ENCODE results near the gene VWA8.
"Not testable (repeated sequence)": the region's sequence is repeated elsewhere in the genome, so short reads cannot be mapped to it uniquely, and the experiment has no call there.

Gene VWA8

DNA sequence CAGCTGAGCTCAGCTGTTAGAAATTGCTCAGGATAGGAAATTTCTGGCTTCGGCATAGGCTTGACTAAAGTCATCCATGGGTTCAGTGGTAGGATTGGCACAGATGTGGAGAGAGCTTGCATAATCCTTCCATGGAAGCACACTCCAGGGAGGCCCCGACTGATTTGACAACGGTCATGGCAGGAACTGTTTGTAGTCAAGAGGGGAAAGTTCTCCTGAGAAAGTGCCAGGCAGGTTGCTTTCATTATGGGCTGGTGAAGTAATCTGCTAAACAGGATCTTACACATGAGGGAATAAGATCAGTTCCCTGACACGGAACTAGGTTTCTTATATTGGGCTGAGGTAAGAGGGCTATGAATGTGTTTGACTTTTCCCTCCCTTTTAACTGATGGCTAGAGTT, 383.5 kb downstream of the VWA8 start:
- Histone ChIP-seq H3K4me1 (ENCODE audit: insufficient read depth, poor library complexity, severe bottlenecking) (no peaks in the 10 kb centered on the region), H3K27me3 (ENCODE audit: insufficient read depth, poor library complexity, severe bottlenecking) (no peaks in the 10 kb centered on the region), H3K4me3 (ENCODE audit: severe bottlenecking) (no peak overlapping the region), H3K36me3 (ENCODE audit: low read depth) (peaks cover 2% of the 10 kb centered on the region; the same call in 1 of the 2 replicates), H3K9me3 (ENCODE audit: severe bottlenecking) (no peaks in the 10 kb centered on the region), H3K27ac (ENCODE audit: poor library complexity, severe bottlenecking) (no peak overlapping the region)
- ATAC-seq (ENCODE audit: low read depth) = no peak
- DNase-seq (ENCODE audit: low spot score) = no peak
- TF ChIP-seq, protein P1, sequence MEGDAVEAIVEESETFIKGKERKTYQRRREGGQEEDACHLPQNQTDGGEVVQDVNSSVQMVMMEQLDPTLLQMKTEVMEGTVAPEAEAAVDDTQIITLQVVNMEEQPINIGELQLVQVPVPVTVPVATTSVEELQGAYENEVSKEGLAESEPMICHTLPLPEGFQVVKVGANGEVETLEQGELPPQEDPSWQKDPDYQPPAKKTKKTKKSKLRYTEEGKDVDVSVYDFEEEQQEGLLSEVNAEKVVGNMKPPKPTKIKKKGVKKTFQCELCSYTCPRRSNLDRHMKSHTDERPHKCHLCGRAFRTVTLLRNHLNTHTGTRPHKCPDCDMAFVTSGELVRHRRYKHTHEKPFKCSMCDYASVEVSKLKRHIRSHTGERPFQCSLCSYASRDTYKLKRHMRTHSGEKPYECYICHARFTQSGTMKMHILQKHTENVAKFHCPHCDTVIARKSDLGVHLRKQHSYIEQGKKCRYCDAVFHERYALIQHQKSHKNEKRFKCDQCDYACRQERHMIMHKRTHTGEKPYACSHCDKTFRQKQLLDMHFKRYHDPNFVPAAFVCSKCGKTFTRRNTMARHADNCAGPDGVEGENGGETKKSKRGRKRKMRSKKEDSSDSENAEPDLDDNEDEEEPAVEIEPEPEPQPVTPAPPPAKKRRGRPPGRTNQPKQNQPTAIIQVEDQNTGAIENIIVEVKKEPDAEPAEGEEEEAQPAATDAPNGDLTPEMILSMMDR (IDR thresholded peaks at IDR 0.05; ENCODE audit: poor library complexity, severe bottlenecking) = no peak

DNA sequence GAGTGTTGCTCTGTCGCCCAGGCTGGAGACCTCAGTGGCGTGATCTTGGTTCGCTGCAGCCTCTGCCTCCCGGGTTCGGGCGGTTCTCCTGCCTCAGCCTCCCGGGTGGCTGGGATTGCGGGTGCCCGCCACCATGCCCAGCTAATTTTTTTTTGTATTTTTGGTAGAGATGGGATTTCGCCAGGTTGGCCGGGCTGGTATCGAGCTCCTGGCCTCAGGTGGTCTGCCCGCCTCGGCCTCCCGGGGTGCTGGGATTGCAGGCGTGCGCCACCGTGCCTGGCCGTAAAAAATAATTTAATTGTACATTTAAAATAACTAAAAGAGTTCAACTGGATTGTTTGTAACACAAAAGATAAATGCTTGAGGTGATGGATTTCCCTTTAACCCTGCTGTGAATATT, 387.3 kb downstream of the VWA8 start:
- H3K4me1 ChIP-seq (ENCODE audit: insufficient read depth, poor library complexity, severe bottlenecking); DNase-seq (ENCODE audit: low spot score); H3K4me3 ChIP-seq (ENCODE audit: severe bottlenecking); H3K27me3 ChIP-seq (ENCODE audit: insufficient read depth, poor library complexity, severe bottlenecking); H3K36me3 ChIP-seq (ENCODE audit: low read depth); H3K9me3 ChIP-seq (ENCODE audit: severe bottlenecking); H3K27ac ChIP-seq (ENCODE audit: poor library complexity, severe bottlenecking); ATAC-seq (ENCODE audit: low read depth): not testable (repeated sequence)

DNA sequence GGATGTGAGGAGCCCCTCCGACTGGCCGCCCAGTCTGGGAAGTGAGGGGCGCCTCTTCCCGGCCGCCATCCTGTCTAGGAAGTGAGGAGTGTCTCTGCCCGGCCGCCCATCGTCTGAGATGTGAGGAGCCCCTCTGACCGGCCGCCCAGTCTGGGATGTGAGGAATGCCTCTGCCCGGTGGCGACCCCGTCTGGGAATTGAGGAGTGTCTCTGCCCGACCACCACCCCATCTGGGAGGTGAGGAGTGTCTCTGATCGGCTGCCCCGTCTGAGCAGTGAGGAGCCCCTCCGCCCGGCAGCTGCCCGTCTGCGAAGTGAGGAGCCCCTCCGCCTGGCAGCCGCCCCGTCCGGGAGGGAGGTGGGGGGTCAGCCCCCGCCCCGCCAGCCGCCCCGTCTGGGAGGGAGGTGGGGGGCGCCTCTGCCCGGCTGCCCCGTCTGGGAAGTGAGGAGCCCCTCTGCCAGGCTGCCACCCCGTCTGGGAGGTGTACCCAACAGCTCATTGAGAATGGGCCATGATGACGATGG, 389.0 kb downstream of the VWA8 start:
- H3K27ac ChIP-seq (ENCODE audit: poor library complexity, severe bottlenecking); ATAC-seq (ENCODE audit: low read depth): not testable (repeated sequence)

DNA sequence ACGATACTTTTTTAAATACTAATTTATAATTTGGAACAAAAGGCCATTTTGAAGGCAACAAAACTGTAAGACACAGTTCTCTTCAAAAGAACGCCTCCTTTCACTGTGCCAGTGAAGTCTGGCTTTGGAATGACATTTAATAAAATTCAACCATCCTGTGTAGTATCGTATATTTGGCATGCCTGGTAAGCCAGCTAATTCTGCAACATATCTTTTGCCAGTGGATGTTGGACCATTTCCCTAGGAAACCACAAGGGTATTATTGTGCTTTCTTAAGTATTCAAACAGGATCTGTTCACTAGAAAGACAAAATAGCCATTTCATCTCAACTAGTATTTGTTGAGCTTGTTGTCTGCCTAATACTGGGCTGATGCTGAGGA, 391.9 kb downstream of the VWA8 start:
- no peak for ATAC-seq (ENCODE audit: low read depth)
- H3K9me3 ChIP-seq (ENCODE audit: severe bottlenecking) = no peaks in the 10 kb centered on the region
- H3K27me3 ChIP-seq (ENCODE audit: insufficient read depth, poor library complexity, severe bottlenecking) = no peaks in the 10 kb centered on the region
- no peak overlapping the region for H3K27ac ChIP-seq (ENCODE audit: poor library complexity, severe bottlenecking)
- DNase-seq (ENCODE audit: low spot score) = no peak
- TF ChIP-seq, protein P1 (IDR thresholded peaks at IDR 0.05; ENCODE audit: poor library complexity, severe bottlenecking) = no peak
- H3K4me1 ChIP-seq (ENCODE audit: insufficient read depth, poor library complexity, severe bottlenecking) = no peaks in the 10 kb centered on the region
- 0 out of 2 replicates have a peak, but pooled peaks cover 7% of the 10 kb centered on the region for H3K36me3 ChIP-seq (ENCODE audit: low read depth)
- no peak overlapping the region for H3K4me3 ChIP-seq (ENCODE audit: severe bottlenecking)

More for the DNA sequence above, 389.0 kb downstream of the VWA8 start:
- DNase-seq (ENCODE audit: low spot score); H3K27me3 ChIP-seq (ENCODE audit: insufficient read depth, poor library complexity, severe bottlenecking); H3K36me3 ChIP-seq (ENCODE audit: low read depth); H3K9me3 ChIP-seq (ENCODE audit: severe bottlenecking); H3K4me3 ChIP-seq (ENCODE audit: severe bottlenecking); H3K4me1 ChIP-seq (ENCODE audit: insufficient read depth, poor library complexity, severe bottlenecking): not testable (repeated sequence)

DNA sequence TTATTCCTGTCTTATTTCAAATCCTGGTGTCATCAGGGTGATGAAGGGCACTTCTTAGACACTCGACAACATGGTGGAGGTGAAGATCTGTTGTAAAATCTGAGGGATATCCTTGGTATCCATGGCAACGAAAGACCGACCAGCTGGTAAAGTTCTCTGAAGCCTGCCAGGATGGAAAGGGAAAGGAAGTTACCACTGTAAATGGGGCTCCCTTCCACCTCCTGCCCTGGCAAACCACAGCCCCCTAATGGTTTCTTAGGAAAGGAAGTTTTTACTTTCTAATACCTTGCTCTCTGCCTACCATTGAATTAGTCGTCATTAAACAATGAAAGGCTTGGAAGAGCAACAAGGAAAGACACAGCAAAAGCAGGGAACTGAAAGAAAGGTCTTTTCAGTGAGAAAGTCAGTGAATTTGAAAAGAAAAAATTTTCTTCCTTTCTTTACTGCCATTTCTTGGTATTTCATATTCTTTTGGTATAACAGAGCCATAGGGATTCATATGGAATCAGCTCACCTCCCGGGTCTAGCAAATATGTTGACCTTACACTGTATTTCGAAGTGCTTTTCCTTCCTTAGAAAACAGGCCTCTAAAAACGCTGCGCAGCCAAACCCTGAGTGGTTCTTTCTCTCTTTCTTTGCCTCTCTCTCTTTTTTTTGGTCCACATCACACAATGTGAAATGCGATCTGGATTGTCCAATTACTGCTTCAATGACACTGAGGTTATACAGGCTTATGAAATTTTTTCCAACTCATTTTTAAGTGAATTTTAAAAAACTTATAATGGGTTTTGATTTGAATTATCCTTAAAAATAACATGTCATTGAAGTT, 392.6 kb downstream of the VWA8 start:
- Histone ChIP-seq H3K27me3 (ENCODE audit: insufficient read depth, poor library complexity, severe bottlenecking) (no peaks in the 10 kb centered on the region), H3K36me3 (ENCODE audit: low read depth) (0 out of 2 replicates have a peak, but pooled peaks cover 7% of the 10 kb centered on the region), H3K4me3 (ENCODE audit: severe bottlenecking) (no peak overlapping the region), H3K27ac (ENCODE audit: poor library complexity, severe bottlenecking) (no peak overlapping the region), H3K9me3 (ENCODE audit: severe bottlenecking) (no peaks in the 10 kb centered on the region), H3K4me1 (ENCODE audit: insufficient read depth, poor library complexity, severe bottlenecking) (no peaks in the 10 kb centered on the region)
- TF ChIP-seq, protein P1 (IDR thresholded peaks at IDR 0.05; ENCODE audit: poor library complexity, severe bottlenecking) = no peak
- DNase-seq (ENCODE audit: low spot score) (no peak), ATAC-seq (ENCODE audit: low read depth) (no peak)

DNA sequence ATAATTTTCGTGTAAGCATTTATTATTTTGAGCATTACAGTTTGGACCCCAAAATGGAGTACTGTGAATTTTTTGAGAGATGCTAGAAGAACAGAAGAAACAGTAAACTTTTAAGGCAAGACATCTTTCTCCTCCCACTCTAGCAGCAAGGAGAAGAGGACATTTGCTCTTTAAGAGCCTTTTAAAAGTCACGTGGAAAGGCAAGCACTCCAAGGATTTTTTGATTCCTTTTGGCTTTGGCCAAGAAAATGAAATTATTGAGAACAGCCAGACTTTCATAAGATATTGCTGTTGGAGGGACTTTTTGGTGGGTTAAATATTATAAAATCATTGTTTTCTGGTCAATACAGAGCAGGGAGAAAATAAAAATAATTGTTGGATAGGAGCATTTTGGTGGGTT, 393.5 kb downstream of the VWA8 start:
- no peak overlapping the region for H3K27ac ChIP-seq (ENCODE audit: poor library complexity, severe bottlenecking)
- H3K36me3 ChIP-seq (ENCODE audit: low read depth) = 0 out of 2 replicates have a peak, but pooled peaks cover 7% of the 10 kb centered on the region
- H3K4me1 ChIP-seq (ENCODE audit: insufficient read depth, poor library complexity, severe bottlenecking) = no peaks in the 10 kb centered on the region
- no peaks in the 10 kb centered on the region for H3K9me3 ChIP-seq (ENCODE audit: severe bottlenecking)
- no peak for ATAC-seq (ENCODE audit: low read depth)
- H3K4me3 ChIP-seq (ENCODE audit: severe bottlenecking) = no peak overlapping the region
- no peaks in the 10 kb centered on the region for H3K27me3 ChIP-seq (ENCODE audit: insufficient read depth, poor library complexity, severe bottlenecking)
- DNase-seq (ENCODE audit: low spot score) = no peak
- TF ChIP-seq, protein P1 (IDR thresholded peaks at IDR 0.05; ENCODE audit: poor library complexity, severe bottlenecking) = no peak
